Keratinocyte (primary cell): ENCODE results near the gene RGS9.

Experiments
- EZH2 ChIP-seq: IDR thresholded peaks from one replicate; pipeline ENCODE4 v1.6.1; 2012; ENCODE audit warnings: inconsistent platforms, mild to moderate bottlenecking, low read length, moderate library complexity
- TF ChIP-seq, protein P1 (sequence below), 3 experiments: IDR thresholded peaks in 1 of 3; conservative IDR thresholded peaks in 1 of 3; optimal IDR thresholded peaks in 1 of 3; 2 replicates in 2 of 3; 3 replicates in 1 of 3; pipeline versions ENCODE3 to v1.5.1; 2011; ENCODE audit warnings: low read length in 3 of 3, mild to moderate bottlenecking in 3 of 3, moderate library complexity in 2 of 3, control low read depth in 1 of 3, inconsistent platforms in 1 of 3; ENCODE audit not compliant: insufficient read depth in 2 of 3; ENCODE audit errors: extremely low read depth in 1 of 3

- TF ChIP-seq, protein P1, sequence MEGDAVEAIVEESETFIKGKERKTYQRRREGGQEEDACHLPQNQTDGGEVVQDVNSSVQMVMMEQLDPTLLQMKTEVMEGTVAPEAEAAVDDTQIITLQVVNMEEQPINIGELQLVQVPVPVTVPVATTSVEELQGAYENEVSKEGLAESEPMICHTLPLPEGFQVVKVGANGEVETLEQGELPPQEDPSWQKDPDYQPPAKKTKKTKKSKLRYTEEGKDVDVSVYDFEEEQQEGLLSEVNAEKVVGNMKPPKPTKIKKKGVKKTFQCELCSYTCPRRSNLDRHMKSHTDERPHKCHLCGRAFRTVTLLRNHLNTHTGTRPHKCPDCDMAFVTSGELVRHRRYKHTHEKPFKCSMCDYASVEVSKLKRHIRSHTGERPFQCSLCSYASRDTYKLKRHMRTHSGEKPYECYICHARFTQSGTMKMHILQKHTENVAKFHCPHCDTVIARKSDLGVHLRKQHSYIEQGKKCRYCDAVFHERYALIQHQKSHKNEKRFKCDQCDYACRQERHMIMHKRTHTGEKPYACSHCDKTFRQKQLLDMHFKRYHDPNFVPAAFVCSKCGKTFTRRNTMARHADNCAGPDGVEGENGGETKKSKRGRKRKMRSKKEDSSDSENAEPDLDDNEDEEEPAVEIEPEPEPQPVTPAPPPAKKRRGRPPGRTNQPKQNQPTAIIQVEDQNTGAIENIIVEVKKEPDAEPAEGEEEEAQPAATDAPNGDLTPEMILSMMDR (optimal IDR thresholded peaks at IDR 0.05 in 1 of 3, IDR thresholded peaks at IDR 0.05 in 1 of 3, conservative IDR thresholded peaks at IDR 0.05 in 1 of 3; ENCODE audit: extremely low read depth in 1 of 3, insufficient read depth in 2 of 3, low read length in 3 of 3), result no peak
- TF ChIP-seq EZH2, result no peak
Observed at GRCh38 chr17:65228287-65228686, 91.1 kb downstream of the RGS9 start.
